ENCODE measurements around the gene IFITM5. TPM values are rescaled to one million over a fixed set of nuclear protein-coding genes. Genes with fewer than 3 reads are reported as not detected.

Gene IFITM5
- total RNA-seq, 1 experiment from 2014 or later: not detected

GRCh38 chr11:272195-272930, 27.0 kb downstream of the IFITM5 start:
- TF ChIP-seq REST (IDR thresholded peaks at IDR 0.05; ENCODE audit: insufficient read depth in 1 of 2, low read depth in 2 of 2, low read length in 1 of 2) (no peak), SIN3A (IDR thresholded peaks at IDR 0.05; ENCODE audit: borderline replicate concordance, insufficient read depth, low read depth, low read length) (no peak), TCF7L2 (IDR thresholded peaks at IDR 0.05; ENCODE audit: low read depth, low read length) (no peak), POLR2AphosphoS5 (IDR thresholded peaks at IDR 0.05; ENCODE audit: low read depth, low read length) (no peak)
- TF ChIP-seq, protein P1, sequence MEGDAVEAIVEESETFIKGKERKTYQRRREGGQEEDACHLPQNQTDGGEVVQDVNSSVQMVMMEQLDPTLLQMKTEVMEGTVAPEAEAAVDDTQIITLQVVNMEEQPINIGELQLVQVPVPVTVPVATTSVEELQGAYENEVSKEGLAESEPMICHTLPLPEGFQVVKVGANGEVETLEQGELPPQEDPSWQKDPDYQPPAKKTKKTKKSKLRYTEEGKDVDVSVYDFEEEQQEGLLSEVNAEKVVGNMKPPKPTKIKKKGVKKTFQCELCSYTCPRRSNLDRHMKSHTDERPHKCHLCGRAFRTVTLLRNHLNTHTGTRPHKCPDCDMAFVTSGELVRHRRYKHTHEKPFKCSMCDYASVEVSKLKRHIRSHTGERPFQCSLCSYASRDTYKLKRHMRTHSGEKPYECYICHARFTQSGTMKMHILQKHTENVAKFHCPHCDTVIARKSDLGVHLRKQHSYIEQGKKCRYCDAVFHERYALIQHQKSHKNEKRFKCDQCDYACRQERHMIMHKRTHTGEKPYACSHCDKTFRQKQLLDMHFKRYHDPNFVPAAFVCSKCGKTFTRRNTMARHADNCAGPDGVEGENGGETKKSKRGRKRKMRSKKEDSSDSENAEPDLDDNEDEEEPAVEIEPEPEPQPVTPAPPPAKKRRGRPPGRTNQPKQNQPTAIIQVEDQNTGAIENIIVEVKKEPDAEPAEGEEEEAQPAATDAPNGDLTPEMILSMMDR (IDR thresholded peaks at IDR 0.05): no peak
- ATAC-seq (no peak), DNase-seq (ENCODE audit: low read depth, low spot score) (no peak)
- Histone ChIP-seq H3K4me1 (ENCODE audit: control insufficient read depth, insufficient read depth, low read length) (peaks cover 14% of the 10 kb centered on the region), H3K27ac (ENCODE audit: low read length) (no peak overlapping the region), H3K27me3 (ENCODE audit: control insufficient read depth, insufficient read depth, low read length) (no peaks in the 10 kb centered on the region; the same call in 1 of the 2 replicates), H3K4me3 (ENCODE audit: low read depth in 2 of 2, low read length in 2 of 2) (no peak overlapping the region), H3K36me3 (ENCODE audit: control insufficient read depth, insufficient read depth, low read length) (no peaks in the 10 kb centered on the region), H3K9me3 (ENCODE audit: control insufficient read depth, insufficient read depth, low read depth, low read length) (0 out of 2 replicates have a peak, but pooled peaks cover 3% of the 10 kb centered on the region)
- in situ Hi-C loops (cut with HindIII; ENCODE audit: low pct_unique_long_range_greater_than_20kb, low sequenced_read_pairs) (no loop called here), intact Hi-C loops (cut with micrococcal nuclease; ENCODE audit: unreplicated experiment) (no loop called here)
- ChIA-PET CTCF (no interaction called here), POLR2A (no interaction called here)
- no TSS peak for BruUV-seq (replicated peaks)

DNA sequence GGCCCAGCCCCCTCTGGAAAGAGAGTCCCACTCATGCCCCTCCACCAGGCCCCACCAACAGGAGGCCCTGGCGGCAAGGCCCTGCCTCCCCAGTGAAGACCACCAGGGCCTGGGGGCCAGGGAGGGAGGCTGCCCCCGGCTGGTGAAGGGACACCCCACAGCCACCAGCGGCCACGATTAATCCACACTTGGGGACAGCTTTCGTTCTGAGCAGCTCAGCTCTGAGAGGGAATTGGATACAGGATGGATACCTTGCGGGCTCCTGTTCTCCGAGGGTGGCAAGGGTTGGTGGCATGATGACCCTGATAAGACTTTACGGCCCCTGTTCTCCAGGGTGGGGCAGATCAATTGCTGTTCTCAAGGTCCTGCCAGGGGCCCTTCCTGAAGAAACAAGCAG, 28.0 kb downstream of the IFITM5 start:
- intact Hi-C loops (cut with micrococcal nuclease; ENCODE audit: unreplicated experiment): no loop called here
- DNase-seq (ENCODE audit: low read depth, low spot score) (no peak), ATAC-seq (no peak)
- in situ Hi-C loops (cut with HindIII; ENCODE audit: low pct_unique_long_range_greater_than_20kb, low sequenced_read_pairs): no loop called here
- POLR2A ChIA-PET: no interaction called here
- H3K4me1 ChIP-seq (ENCODE audit: control insufficient read depth, insufficient read depth, low read length): peaks cover 14% of the 10 kb centered on the region
- no peak for TF ChIP-seq SIN3A (IDR thresholded peaks at IDR 0.05; ENCODE audit: borderline replicate concordance, insufficient read depth, low read depth, low read length)
- TF ChIP-seq REST (IDR thresholded peaks at IDR 0.05; ENCODE audit: insufficient read depth in 1 of 2, low read depth in 2 of 2, low read length in 1 of 2): no peak
- TF ChIP-seq POLR2AphosphoS5 (IDR thresholded peaks at IDR 0.05; ENCODE audit: low read depth, low read length): no peak
- no peak for TF ChIP-seq TCF7L2 (IDR thresholded peaks at IDR 0.05; ENCODE audit: low read depth, low read length)
- TF ChIP-seq, protein P1 (IDR thresholded peaks at IDR 0.05): no peak
- no peaks in the 10 kb centered on the region for H3K36me3 ChIP-seq (ENCODE audit: control insufficient read depth, insufficient read depth, low read length)
- no peaks in the 10 kb centered on the region; the same call in 1 of the 2 replicates for H3K27me3 ChIP-seq (ENCODE audit: control insufficient read depth, insufficient read depth, low read length)
- BruUV-seq (replicated peaks): no TSS peak
- no peak overlapping the region for H3K4me3 ChIP-seq (ENCODE audit: low read depth in 2 of 2, low read length in 2 of 2)
- H3K27ac ChIP-seq (ENCODE audit: low read length): no peak overlapping the region
- H3K9me3 ChIP-seq (ENCODE audit: control insufficient read depth, insufficient read depth, low read depth, low read length): peaks cover 5% of the 10 kb centered on the region; the same call in 1 of the 2 replicates
- CTCF ChIA-PET: interaction anchor here (0.6 to 1.3 kb wide), 2 partner anchors 21 to 136 kb away, joined by 3 to 4 read pairs; no protein-coding TSS in a partner anchor
